Measurements from ENCODE around the gene RUVBL2.
"Not testable (repeated sequence)": the region's sequence is repeated elsewhere in the genome, so short reads cannot be mapped to it uniquely, and the experiment has no call there.

DNA sequence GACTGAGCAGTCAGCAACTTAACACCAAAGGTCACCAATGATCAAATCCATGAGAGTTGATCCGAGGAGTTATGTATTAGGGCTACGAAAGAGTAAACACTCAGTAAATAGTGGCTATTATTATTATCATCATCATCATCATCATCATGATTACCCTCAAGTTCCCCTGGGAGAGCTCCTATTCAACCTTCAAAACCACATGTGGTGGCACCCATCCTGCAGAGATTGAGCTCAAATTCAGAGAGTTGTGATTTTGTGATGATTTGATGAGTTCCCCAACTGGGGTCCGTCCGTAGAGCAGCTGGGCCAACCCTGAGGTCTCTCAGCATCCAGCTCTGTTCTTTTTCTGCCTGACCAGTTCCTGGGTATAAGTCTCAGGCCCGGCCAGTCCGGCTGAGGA, 31.4 kb downstream of the RUVBL2 start:
- not testable (repeated sequence) for TF ChIP-seq RBAK (tag by site-specific recombination; IDR thresholded peaks at IDR 0.05); ZFP41 (tag by site-specific recombination; IDR thresholded peaks at IDR 0.05; ENCODE audit: borderline replicate concordance); CTCF (tag by site-specific recombination; IDR thresholded peaks at IDR 0.05); ZBTB21 (tag by site-specific recombination; IDR thresholded peaks at IDR 0.05); ZNF747 (tag by site-specific recombination; IDR thresholded peaks at IDR 0.05); TCF7L2 (IDR thresholded peaks at IDR 0.05; ENCODE audit: borderline replicate concordance, low read depth, low read length); ZNF514 (tag by site-specific recombination; IDR thresholded peaks at IDR 0.05); ZNF121 (tag by site-specific recombination; IDR thresholded peaks at IDR 0.05); ZNF416 (tag by site-specific recombination; IDR thresholded peaks at IDR 0.05); ZNF549 (tag by site-specific recombination; IDR thresholded peaks at IDR 0.05)
- TF ChIP-seq, protein P1, sequence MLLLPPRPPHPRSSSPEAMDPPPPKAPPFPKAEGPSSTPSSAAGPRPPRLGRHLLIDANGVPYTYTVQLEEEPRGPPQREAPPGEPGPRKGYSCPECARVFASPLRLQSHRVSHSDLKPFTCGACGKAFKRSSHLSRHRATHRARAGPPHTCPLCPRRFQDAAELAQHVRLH (tag by site-specific recombination; IDR thresholded peaks at IDR 0.05): not testable (repeated sequence)
- TF ChIP-seq, protein P2, sequence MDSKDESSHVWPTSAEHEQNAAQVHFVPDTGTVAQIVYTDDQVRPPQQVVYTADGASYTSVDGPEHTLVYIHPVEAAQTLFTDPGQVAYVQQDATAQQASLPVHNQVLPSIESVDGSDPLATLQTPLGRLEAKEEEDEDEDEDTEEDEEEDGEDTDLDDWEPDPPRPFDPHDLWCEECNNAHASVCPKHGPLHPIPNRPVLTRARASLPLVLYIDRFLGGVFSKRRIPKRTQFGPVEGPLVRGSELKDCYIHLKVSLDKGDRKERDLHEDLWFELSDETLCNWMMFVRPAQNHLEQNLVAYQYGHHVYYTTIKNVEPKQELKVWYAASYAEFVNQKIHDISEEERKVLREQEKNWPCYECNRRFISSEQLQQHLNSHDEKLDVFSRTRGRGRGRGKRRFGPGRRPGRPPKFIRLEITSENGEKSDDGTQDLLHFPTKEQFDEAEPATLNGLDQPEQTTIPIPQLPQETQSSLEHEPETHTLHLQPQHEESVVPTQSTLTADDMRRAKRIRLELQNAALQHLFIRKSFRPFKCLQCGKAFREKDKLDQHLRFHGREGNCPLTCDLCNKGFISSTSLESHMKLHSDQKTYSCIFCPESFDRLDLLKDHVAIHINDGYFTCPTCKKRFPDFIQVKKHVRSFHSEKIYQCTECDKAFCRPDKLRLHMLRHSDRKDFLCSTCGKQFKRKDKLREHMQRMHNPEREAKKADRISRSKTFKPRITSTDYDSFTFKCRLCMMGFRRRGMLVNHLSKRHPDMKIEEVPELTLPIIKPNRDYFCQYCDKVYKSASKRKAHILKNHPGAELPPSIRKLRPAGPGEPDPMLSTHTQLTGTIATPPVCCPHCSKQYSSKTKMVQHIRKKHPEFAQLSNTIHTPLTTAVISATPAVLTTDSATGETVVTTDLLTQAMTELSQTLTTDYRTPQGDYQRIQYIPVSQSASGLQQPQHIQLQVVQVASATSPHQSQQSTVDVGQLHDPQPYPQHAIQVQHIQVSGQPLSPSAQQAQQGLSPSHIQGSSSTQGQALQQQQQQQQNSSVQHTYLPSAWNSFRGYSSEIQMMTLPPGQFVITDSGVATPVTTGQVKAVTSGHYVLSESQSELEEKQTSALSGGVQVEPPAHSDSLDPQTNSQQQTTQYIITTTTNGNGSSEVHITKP (tag by site-specific recombination; IDR thresholded peaks at IDR 0.05): not testable (repeated sequence)
